ENCODE data around the gene RPL6. TPM values are rescaled to one million over a fixed set of nuclear protein-coding genes. Genes with fewer than 3 reads are reported as not detected.

RPL6 gene
- total and polyA plus RNA-seq, 2 experiments from 2014 or later: 1,413 to 1,715 TPM

GRCh38 chr12:112401054-112401453, 8.4 kb downstream of the RPL6 start:
- no peak for DNase-seq (ENCODE audit: low spot score)
- peaks cover 17% of the 10 kb centered on the region; the same call in 1 of the 2 replicates for H4K20me1 ChIP-seq (replicated peaks; ENCODE audit: insufficient read depth)
- H3K27ac ChIP-seq (ENCODE audit: low read depth): no peak overlapping the region
- no peak overlapping the region for H2AFZ ChIP-seq
- Mint-ChIP-seq H3K27ac (no peak overlapping the region), H3K36me3 (ENCODE audit: low read depth) (peaks cover 31% of the 10 kb centered on the region), H3K27me3 (ENCODE audit: insufficient read depth, low read depth, poor library complexity) (peaks cover 8% of the 10 kb centered on the region), H3K4me1 (no peaks in the 10 kb centered on the region), H3K9me3 (peaks cover 4% of the 10 kb centered on the region; the same call in 1 of the 3 replicates), H3K4me3 (no peak overlapping the region)
- no peaks in the 10 kb centered on the region for H3K27me3 ChIP-seq (ENCODE audit: insufficient read depth)
- peaks cover 18% of the 10 kb centered on the region for H3K36me3 ChIP-seq (ENCODE audit: insufficient read depth)
- H3K4me2 ChIP-seq: no peak overlapping the region
- H3K9me2 ChIP-seq (ENCODE audit: insufficient read depth): no peaks in the 10 kb centered on the region
- H3K4me1 ChIP-seq (ENCODE audit: insufficient read depth): no peaks in the 10 kb centered on the region
- H3F3A ChIP-seq (replicated peaks; ENCODE audit: low read depth): peaks cover 28% of the 10 kb centered on the region
- no peaks in the 10 kb centered on the region for H3K79me2 ChIP-seq (replicated peaks; ENCODE audit: insufficient read depth)
- no peak overlapping the region for H3K4me3 ChIP-seq
- TF ChIP-seq STAT1 (IDR thresholded peaks at IDR 0.05; ENCODE audit: unreplicated experiment) (no peak), CTCF (conservative IDR thresholded peaks at IDR 0.05; ENCODE audit: low read depth in 2 of 2) (no peak), ETS1 (IDR thresholded peaks at IDR 0.05) (no peak), POLR2AphosphoS5 (IDR thresholded peaks at IDR 0.05; ENCODE audit: low read depth) (no peak), EZH2 (IDR thresholded peaks at IDR 0.05; ENCODE audit: low read depth, unreplicated experiment) (no peak), ZNF331 (CRISPR knock-in tag; IDR thresholded peaks at IDR 0.05; ENCODE audit: low read depth) (no peak), CREB1 (CRISPR knock-in tag; IDR thresholded peaks at IDR 0.05; ENCODE audit: low read depth) (no peak), ZNF462 (CRISPR knock-in tag; IDR thresholded peaks at IDR 0.05) (no peak), NANOG (IDR thresholded peaks at IDR 0.05; ENCODE audit: borderline replicate concordance) (no peak), EZH2phosphoT487 (IDR thresholded peaks at IDR 0.05; ENCODE audit: unreplicated experiment) (no peak), ZNF114 (CRISPR knock-in tag; IDR thresholded peaks at IDR 0.05) (no peak), JUNB (IDR thresholded peaks at IDR 0.05; ENCODE audit: unreplicated experiment) (no peak), REST (IDR thresholded peaks at IDR 0.05; ENCODE audit: unreplicated experiment) (no peak)
- no peak for ATAC-seq

Measured in GM23338 (cell line).